CD14-positive monocyte (primary cell): Measurements from ENCODE around the gene DSTN. TPM values are rescaled to one million over a fixed set of nuclear protein-coding genes. Genes with fewer than 3 reads are reported as not detected.

Experiments used
- DNase-seq, 3 donors: peaks; one replicate each; pipeline ENCODE4 v3.0.0-alpha.2; 2011 to 2022
- H2AFZ ChIP-seq: 2 replicates; pipeline ENCODE4 v1.6.0; 2012; ENCODE audit warnings: mild to moderate bottlenecking, low read depth, low read length, inconsistent platforms; ENCODE audit not compliant: insufficient read depth, poor library complexity, severe bottlenecking
- H3K27ac ChIP-seq, 2 donors: 1 replicate in 1 of 2; 2 replicates in 1 of 2; pipeline ENCODE4 v1.5.1; 2012 to 2013; ENCODE audit warnings: low read length in 2 of 2, control low read depth in 1 of 2, inconsistent platforms in 1 of 2, low read depth in 1 of 2, mild to moderate bottlenecking in 1 of 2
- H3K27me3 ChIP-seq, 2 donors: one replicate each; pipeline versions ENCODE4 v1.6.0 to v1.6.1; 2011 to 2013; ENCODE audit warnings: low read length in 2 of 2; ENCODE audit not compliant: control insufficient read depth in 2 of 2, insufficient read depth in 2 of 2
- H3K36me3 ChIP-seq, 2 donors: replicated peaks in 1 of 2; 1 replicate in 1 of 2; 2 replicates in 1 of 2; pipeline versions ENCODE4 v1.5.1 to v1.6.1; 2012 to 2013; ENCODE audit warnings: low read length in 2 of 2, control low read depth in 1 of 2, inconsistent platforms in 1 of 2, mild to moderate bottlenecking in 1 of 2; ENCODE audit not compliant: insufficient read depth in 2 of 2, control insufficient read depth in 1 of 2
- H3K4me1 ChIP-seq, 2 donors: 1 replicate in 1 of 2; 2 replicates in 1 of 2; pipeline versions ENCODE4 v1.5.1 to v1.6.1; 2012 to 2013; ENCODE audit warnings: low read length in 2 of 2, control low read depth in 1 of 2, inconsistent platforms in 1 of 2, mild to moderate bottlenecking in 1 of 2, moderate library complexity in 1 of 2; ENCODE audit not compliant: insufficient read depth in 2 of 2, control insufficient read depth in 1 of 2
- H3K4me2 ChIP-seq: replicated peaks from 2 replicates; pipeline ENCODE3; 2012; ENCODE audit warnings: low read length, moderate library complexity, mild to moderate bottlenecking; ENCODE audit not compliant: poor library complexity, severe bottlenecking; ENCODE audit errors: extremely low read depth
- H3K4me3 ChIP-seq, 3 experiments: fragments of 200-600 bp in 1 of 3; sonication (generic) in 1 of 3; replicated peaks in 1 of 3; 1 replicate in 2 of 3; 2 replicates in 1 of 3; pipeline ENCODE4 v1.5.1; 2011 to 2013; ENCODE audit warnings: low read length in 3 of 3, mild to moderate bottlenecking in 3 of 3, control low read depth in 2 of 3, low read depth in 2 of 3, inconsistent platforms in 1 of 3, moderate library complexity in 1 of 3
- H3K79me2 ChIP-seq: 2 replicates; pipeline ENCODE4 v1.6.0; 2012; ENCODE audit warnings: mild to moderate bottlenecking, control low read depth, inconsistent platforms, low read length, moderate library complexity; ENCODE audit not compliant: insufficient read depth
- H3K9ac ChIP-seq: 2 replicates; pipeline ENCODE4 v1.6.0; 2017; ENCODE audit warnings: low read length, mild to moderate bottlenecking; ENCODE audit not compliant: insufficient read depth, poor library complexity, severe bottlenecking
- H3K9me3 ChIP-seq, 2 donors: replicated peaks in 1 of 2; 1 replicate in 1 of 2; 2 replicates in 1 of 2; pipeline versions ENCODE4 v1.5.1 to v1.6.1; 2012 to 2013; ENCODE audit warnings: low read length in 2 of 2, control low read depth in 1 of 2; ENCODE audit not compliant: control insufficient read depth in 1 of 2, insufficient read depth in 1 of 2
- H4K20me1 ChIP-seq: 2 replicates; pipeline ENCODE4 v1.6.0; 2012; ENCODE audit warnings: mild to moderate bottlenecking, low read length, control low read depth, moderate library complexity; ENCODE audit not compliant: insufficient read depth
- H3K27ac Mint-ChIP-seq, 7 donors: one replicate each; pipeline ENCODE4 v1.8.0; 2020; ENCODE audit warnings: mild to moderate bottlenecking in 7 of 7, mixed read lengths in 7 of 7, moderate library complexity in 6 of 7, inconsistent platforms in 2 of 7
- H3K27me3 Mint-ChIP-seq, 3 donors: one replicate each; pipeline ENCODE4 v1.8.0; 2021 to 2022; ENCODE audit warnings: low read depth in 3 of 3, mild to moderate bottlenecking in 3 of 3, mixed read lengths in 3 of 3, moderate library complexity in 3 of 3, inconsistent platforms in 1 of 3
- H3K36me3 Mint-ChIP-seq, 2 donors: one replicate each; pipeline ENCODE4 v1.8.0; 2020; ENCODE audit warnings: mixed read lengths in 2 of 2, inconsistent platforms in 1 of 2, mild to moderate bottlenecking in 1 of 2
- H3K4me1 Mint-ChIP-seq: one replicate; pipeline ENCODE4 v1.8.0; 2020; ENCODE audit warnings: mild to moderate bottlenecking, mixed read lengths
- H3K4me3 Mint-ChIP-seq, 2 donors: one replicate each; pipeline ENCODE4 v1.8.0; 2020; ENCODE audit warnings: mild to moderate bottlenecking in 2 of 2, mixed read lengths in 2 of 2, moderate library complexity in 1 of 2
- H3K9me3 Mint-ChIP-seq, 7 donors: one replicate each; pipeline ENCODE4 v1.8.0; 2020 to 2022; ENCODE audit warnings: mixed read lengths in 7 of 7, mild to moderate bottlenecking in 6 of 7, moderate library complexity in 6 of 7, inconsistent platforms in 2 of 7
- WGBS: methylation state at CpG from one replicate; pipeline ENCODE4 v1.1.5; 2013; ENCODE audit warnings: missing lambda C conversion rate; ENCODE audit not compliant: insufficient coverage; 5-methylcytosine and 5-hydroxymethylcytosine counted together
- intact Hi-C, 2 donors: fragments of 100-400 bp; cut with micrococcal nuclease; formaldehyde crosslinking; loops; one replicate each; pipeline versions ENCODE4 v1.15.0 to v1.15.1; 2023
- polyA plus RNA-seq, 3 donors: library from polyadenylated mRNA; depleted of rRNA in 1 of 3; unstranded in 2 of 3; stranded (reverse) in 1 of 3; fragments of 300-500 nt in 2 of 3; fragments of >200 nt in 1 of 3; fragmentation: Illumina TruSeq in 2 of 3; gene quantifications; 1 replicate in 2 of 3; 2 replicates in 1 of 3; pipeline ENCODE4 v1.2.3, GENCODE V29; 2012 to 2021
- TF ChIP-seq, protein P1 (sequence below): fragments of 200-600 bp; IDR thresholded peaks from one replicate; pipeline ENCODE4 v1.8.0; 2022; ENCODE audit warnings: antibody characterized with exemption, mild to moderate bottlenecking

DSTN gene
- polyA plus RNA-seq, 3 donors: 15.6 to 63.8 (median 58.4) TPM

DNA sequence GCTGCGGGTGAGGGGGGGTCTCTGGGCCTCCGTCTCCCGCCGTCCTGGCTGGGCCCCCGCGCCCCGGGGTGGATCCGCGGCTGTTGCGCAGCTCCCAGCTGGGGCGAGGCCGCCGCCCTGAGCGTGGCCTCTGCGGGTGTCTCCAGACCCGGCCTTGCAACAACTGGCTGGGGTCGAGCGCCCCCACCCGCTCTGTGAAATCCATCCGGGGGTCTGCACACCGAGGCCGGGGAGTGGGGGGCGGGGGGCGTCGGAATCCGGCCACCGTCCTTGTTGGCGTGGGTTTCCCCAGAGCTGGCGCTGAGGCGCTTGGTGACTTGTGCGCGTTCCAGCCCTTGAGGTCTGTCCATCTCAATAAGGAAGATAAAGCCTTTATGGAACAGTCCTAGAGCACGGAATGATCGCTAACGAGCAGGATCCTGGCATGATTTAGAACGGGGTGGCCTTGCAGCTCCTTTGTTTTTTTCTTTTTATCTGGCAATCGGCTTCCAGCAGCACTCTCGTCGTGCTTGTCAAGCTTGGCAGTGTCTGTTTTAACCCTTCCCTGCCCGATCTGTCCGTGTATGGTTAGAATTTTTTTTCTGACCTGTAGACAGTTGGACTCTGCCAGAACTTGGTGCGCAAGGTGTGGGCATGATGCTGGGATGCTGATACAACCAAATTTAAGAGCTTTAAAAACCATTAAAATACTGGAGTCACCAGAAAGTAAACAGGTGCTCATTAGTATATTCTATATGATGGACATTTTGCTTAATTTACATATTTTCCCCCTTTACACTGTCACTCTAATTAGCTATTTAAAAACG lies 675 bp downstream of the DSTN start:
- Histone ChIP-seq H3K79me2 (peaks cover 5% of the 10 kb centered on the region), H2AFZ (peak overlapping the region; percentile 97), H3K4me3 (peak overlapping the region; percentile 74 to 95 (median 81)), H3K27ac (peak overlapping the region in 1 of 2 donors; percentile 52), H3K9ac (peak overlapping the region; percentile 72), H3K36me3 (no peaks in the 10 kb centered on the region), H4K20me1 (peaks cover 10% of the 10 kb centered on the region), H3K4me1 (peaks cover 13 to 20% of the 10 kb centered on the region in 2 donors), H3K9me3 (no peaks in the 10 kb centered on the region), H3K4me2 (peak overlapping the region; percentile 99), H3K27me3 (peaks cover 11 to 13% of the 10 kb centered on the region in 2 donors)
- under 1% methylated on average over 37 of the region's 43 CpGs for WGBS
- Mint-ChIP-seq H3K27me3 (peaks cover 23 to 30% (median 26%) of the 10 kb centered on the region in 3 donors), H3K9me3 (peaks cover 0 to 3% (median 0%) of the 10 kb centered on the region in 7 donors), H3K4me1 (peaks cover 13% of the 10 kb centered on the region), H3K36me3 (peaks cover 0 to 1% of the 10 kb centered on the region in 2 donors), H3K27ac (peak overlapping the region in 5 of 7 donors; percentile 60 to 88 (median 74)), H3K4me3 (peak overlapping the region; percentile 88 to 92)
- TF ChIP-seq, protein P1, sequence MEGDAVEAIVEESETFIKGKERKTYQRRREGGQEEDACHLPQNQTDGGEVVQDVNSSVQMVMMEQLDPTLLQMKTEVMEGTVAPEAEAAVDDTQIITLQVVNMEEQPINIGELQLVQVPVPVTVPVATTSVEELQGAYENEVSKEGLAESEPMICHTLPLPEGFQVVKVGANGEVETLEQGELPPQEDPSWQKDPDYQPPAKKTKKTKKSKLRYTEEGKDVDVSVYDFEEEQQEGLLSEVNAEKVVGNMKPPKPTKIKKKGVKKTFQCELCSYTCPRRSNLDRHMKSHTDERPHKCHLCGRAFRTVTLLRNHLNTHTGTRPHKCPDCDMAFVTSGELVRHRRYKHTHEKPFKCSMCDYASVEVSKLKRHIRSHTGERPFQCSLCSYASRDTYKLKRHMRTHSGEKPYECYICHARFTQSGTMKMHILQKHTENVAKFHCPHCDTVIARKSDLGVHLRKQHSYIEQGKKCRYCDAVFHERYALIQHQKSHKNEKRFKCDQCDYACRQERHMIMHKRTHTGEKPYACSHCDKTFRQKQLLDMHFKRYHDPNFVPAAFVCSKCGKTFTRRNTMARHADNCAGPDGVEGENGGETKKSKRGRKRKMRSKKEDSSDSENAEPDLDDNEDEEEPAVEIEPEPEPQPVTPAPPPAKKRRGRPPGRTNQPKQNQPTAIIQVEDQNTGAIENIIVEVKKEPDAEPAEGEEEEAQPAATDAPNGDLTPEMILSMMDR: no peak
- DNase-seq: peak; percentile 16 to 34 (median 24)
- intact Hi-C loops: no loop called here

DNA sequence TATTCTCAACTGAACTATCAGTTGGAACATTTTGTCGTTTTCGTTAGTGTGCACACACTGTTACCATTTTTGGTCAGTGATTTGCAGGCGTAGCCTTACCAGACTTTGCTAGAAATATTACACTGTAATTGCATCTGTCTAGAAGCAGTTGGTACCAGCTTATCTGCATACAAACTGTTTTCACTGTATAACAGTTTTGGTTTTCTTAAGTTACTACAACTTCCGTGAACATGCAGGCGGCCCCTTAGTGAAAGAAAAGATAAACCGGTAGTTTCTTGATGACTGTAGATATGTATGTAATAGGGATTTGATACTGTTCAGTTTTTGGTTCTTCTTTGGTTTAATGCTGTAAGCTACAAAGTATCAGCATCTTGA lies 1.3 kb downstream of the DSTN start:
- Histone ChIP-seq H2AFZ (no peak overlapping the region), H3K27me3 (peaks cover 11 to 13% of the 10 kb centered on the region in 2 donors), H3K9ac (no peak overlapping the region), H3K36me3 (no peaks in the 10 kb centered on the region), H3K79me2 (peaks cover 5% of the 10 kb centered on the region), H3K4me3 (peak overlapping the region in 1 of 3 experiments; percentile 95), H4K20me1 (peaks cover 10% of the 10 kb centered on the region), H3K4me2 (peak overlapping the region; percentile 99), H3K9me3 (no peaks in the 10 kb centered on the region), H3K27ac (no peak overlapping the region), H3K4me1 (peaks cover 13 to 20% of the 10 kb centered on the region in 2 donors)
- Mint-ChIP-seq H3K27ac (no peak overlapping the region), H3K27me3 (peaks cover 20 to 28% (median 26%) of the 10 kb centered on the region in 3 donors), H3K36me3 (peaks cover 0 to 3% of the 10 kb centered on the region in 2 donors), H3K4me3 (peak overlapping the region; percentile 88 to 92), H3K4me1 (peaks cover 13% of the 10 kb centered on the region), H3K9me3 (peaks cover 0 to 3% (median 0%) of the 10 kb centered on the region in 7 donors)
- DNase-seq: no peak
- intact Hi-C loops: no loop called here
- TF ChIP-seq, protein P1: no peak
- 14% methylated on average over 3 of the region's 6 CpGs for WGBS
